ENCODE measurements around the gene ACR.

ACR gene

DNA sequence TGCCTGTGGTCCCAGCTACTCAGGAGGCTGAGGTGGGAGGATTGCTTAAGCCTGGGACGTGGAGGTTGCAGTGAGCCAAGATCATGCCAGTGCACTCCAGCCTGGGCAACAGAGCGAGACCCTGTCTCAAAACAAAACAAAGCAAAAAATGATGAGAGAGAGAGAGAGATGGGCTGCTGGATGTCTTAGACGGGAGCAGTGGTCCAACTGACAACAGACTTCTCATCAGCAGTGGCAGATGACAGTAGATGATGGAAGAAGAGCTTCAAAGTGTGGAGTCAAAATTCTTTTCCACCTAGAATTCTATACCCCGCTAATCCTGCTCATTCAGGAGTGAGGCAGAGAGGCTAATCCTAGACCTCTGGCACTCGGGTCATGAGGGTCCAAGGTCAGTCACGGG lies 29.0 kb upstream of the ACR start:
- no peak for TF ChIP-seq ZNF274 (IDR thresholded peaks at IDR 0.05; ENCODE audit: low read depth, low read length)

DNA sequence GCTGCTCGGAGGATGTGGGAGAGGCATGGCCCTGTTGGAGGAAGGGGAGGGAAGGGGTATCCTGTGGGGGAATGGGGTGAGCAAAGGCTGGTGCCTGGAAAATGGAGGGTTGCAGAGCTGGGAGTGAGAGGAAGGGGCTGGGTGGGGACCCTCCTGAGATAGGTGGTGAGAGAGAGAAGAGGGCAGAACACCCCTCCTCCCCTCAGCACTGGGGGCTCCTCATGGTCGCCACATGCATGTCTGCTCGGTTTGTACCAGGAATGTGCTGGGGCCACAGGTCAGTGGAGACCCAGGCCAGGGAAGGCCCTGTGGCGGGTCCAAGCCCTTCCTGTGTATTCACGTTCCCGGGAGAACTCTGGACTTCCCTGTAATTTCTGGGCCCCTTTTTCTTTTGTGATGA lies 27.8 kb upstream of the ACR start:
- no peak overlapping the region for H3K4me3 ChIP-seq (ENCODE audit: low read length)
- TF ChIP-seq ZNF274 (IDR thresholded peaks at IDR 0.05; ENCODE audit: low read depth, low read length), result no peak

More for the DNA sequence above, 29.0 kb upstream of the ACR start:
- H3K4me3 ChIP-seq (ENCODE audit: low read length), result no peak overlapping the region

DNA sequence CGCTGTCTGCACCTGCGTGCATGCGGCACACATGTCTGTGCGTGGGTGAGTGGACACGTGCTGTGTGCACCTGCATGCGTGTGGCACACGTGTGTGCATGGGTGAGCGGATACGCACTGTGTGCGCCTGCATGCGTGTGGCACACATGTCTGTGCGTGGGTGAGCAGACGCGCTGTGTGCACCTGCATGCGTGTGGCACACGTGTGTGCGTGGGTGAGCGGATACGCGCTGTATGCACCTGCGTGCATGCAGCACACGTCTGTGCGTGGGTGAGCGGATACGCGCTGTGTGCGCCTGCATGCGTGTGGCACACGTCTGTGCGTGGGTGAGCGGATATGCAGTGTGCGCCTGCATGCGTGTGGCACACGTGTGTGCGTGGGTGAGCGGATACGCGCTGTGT lies 27.1 kb upstream of the ACR start:
- no peak for TF ChIP-seq ZNF274 (IDR thresholded peaks at IDR 0.05; ENCODE audit: low read depth, low read length)
- no peak overlapping the region for H3K4me3 ChIP-seq (ENCODE audit: low read length)

DNA sequence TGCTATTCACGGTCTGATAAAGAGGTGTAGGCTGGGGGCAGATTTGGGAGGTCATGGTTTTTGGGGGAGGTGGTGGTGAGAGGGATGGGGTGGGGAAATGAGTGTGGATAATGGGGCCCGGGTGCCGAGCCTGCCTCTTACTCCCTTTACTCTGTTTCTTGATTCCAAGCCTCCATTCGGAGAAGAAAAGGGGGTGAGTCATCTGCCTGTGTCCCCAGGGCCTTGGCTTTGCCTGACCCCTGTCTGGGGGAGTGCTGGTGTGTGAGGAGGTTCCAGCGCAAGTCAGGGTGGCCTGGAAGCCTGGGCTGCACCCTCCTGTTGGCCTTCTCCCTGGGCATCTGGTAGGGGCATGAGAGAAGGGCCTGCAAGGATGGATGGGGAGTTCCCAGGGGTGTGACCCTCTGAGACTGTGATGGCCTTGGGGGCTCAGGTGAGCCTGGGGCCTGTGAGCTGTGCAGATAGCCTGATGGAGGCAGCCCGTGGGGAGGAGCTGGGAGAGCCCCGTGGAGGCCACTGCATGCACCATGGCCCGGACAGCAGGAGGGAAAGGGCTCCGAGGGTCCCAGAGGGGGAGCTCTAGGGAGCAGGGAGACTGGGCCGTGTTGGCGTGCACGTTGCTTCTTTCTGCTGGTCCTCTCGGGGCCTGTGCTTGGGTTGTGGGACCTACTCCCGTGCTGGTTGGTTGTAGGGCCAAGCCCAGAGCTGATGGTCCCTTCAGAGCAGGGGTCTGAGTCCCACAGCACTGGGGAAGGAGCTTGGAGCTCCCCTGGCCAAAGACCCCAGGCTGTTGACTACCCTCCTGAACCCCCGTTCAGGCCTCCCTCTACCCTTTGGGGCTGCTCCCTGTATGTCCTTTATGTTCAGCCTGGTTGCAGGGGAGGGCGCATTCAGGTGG lies 26.3 kb upstream of the ACR start:
- no peak for TF ChIP-seq ZNF274 (IDR thresholded peaks at IDR 0.05; ENCODE audit: low read depth, low read length)
- H3K4me3 ChIP-seq (ENCODE audit: low read length), result no peak overlapping the region

DNA sequence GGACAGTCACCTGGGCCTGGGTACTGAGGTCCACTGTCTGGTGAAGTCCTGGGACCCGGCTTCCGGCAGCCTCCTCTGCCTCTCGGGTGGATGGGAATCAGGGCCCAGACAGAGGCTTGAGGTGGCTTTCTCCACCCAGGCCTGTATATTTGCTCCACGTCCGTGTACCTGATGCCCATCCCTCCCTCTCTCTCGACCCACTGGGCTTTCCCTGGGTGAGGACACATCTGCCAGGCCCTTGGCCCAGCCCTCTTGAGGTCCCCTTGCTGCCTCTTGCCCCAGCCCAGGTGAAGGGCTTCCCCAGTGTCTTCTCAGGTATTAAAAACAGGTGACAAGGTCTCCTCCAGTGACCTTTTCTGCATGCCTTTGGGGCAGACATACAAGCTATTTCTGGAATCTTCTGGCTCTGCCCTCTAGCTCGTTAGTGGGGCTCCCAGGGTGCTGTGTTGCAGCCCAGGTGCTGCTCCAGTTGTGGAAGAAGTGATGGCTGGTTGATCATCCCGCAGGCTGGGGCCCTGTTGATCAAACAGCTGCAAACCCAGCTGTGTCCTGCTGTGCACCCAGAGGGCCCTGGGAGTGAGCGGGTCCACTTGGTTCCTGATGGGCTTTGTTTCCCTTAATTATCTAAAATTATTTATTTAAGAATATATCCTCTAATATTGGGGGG lies 25.5 kb upstream of the ACR start:
- H3K4me3 ChIP-seq (ENCODE audit: low read length), result no peak overlapping the region
- TF ChIP-seq ZNF274 (IDR thresholded peaks at IDR 0.05; ENCODE audit: low read depth, low read length), result no peak

DNA sequence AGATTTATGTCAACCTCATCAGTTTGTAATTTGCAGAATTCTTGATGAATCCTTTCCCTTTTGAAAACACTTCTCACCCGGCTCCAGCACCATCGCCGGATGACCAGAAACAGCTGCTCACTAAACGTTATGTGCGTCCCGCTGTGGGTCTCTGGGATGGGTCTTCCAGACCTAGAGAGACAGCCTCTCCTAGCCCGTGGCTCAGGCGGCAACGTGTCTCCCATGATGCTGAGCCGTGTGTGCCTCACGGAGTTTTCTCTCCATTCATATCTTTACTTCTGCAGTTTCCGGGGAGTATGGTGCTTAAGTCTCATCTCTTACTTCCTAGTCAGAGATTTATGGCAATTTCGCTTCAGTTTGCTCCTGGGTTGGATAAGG lies 25.0 kb upstream of the ACR start:
- no peak for TF ChIP-seq ZNF274 (IDR thresholded peaks at IDR 0.05; ENCODE audit: low read depth, low read length)
- no peak overlapping the region for H3K4me3 ChIP-seq (ENCODE audit: low read length)

DNA sequence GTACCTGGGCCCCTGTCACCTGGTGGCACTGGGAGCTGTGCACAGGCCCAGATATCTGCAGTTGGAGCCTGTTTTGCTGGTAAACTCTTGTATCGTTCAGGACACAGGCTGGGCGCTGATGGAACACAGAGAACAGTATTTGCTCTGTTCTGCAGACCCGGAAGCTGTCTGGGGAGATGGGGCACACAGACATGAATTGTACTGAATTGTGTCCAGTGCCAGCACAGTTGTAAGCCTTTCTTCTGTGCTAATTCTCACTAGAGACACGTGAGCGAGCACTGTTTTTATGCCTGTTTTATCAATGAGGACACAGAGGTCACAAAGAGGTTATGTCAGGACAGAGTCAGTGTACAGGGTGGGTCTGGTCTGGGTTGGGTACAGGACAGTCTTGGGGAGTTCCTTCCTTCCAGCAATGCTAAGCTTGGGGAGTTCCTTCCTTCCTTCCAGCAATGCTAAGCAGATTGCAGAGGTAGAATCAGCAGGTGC lies 24.4 kb upstream of the ACR start:
- TF ChIP-seq ZNF274 (IDR thresholded peaks at IDR 0.05; ENCODE audit: low read depth, low read length), result no peak

DNA sequence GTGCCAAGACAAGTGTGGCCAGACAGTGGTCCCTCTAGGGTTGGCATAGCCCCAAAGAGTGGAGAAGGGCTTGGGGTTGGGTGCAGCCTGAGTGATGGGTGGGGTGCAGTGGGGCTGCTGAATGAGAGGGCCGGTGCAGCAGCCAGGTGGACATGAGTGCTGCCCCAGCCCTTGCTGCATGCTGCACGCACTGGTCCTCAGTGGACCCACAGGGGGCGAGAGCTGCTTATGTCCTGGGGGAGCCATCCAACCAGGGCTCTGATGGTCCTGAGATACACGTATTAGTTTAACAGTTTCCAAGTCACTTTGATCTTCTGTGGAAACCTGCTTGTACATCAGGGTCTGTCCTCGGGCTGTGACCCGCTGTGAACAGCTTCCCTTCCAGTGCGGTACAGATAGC lies 23.9 kb upstream of the ACR start:
- no peak for TF ChIP-seq ZNF274 (IDR thresholded peaks at IDR 0.05; ENCODE audit: low read depth, low read length)
- no peak overlapping the region for H3K4me3 ChIP-seq (ENCODE audit: low read length)

More for the DNA sequence above, 24.4 kb upstream of the ACR start:
- no peak overlapping the region for H3K4me3 ChIP-seq (ENCODE audit: low read length)

DNA sequence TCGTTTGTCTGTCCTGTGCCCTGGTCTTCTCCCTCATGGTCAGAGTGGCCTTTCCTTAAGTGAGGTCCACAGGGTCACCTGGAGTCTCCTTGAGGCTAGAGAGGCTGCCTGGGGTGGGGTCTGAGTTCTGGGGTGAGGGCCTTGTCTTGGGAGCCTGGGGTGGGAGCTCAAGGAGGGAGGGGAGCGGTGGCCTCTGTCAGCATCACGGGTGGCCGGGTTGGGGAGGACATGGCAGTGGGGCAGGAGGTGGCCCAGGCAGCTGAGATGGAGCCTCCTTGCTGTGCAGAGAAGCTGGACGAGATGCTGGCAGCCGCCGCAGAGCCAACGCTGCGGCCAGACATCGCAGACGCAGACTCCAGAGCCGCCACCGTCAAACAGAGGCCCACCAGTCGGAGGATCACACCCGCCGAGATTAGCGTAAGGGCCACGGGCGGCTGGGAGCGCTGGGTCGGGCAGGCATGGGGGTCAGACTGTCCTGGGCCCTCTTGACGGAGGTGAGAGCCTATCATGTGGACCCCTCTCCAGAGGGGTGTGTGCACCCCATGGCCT lies 23.3 kb upstream of the ACR start:
- H3K4me3 ChIP-seq (ENCODE audit: low read length), result no peak overlapping the region
- no peak for TF ChIP-seq ZNF274 (IDR thresholded peaks at IDR 0.05; ENCODE audit: low read depth, low read length)

DNA sequence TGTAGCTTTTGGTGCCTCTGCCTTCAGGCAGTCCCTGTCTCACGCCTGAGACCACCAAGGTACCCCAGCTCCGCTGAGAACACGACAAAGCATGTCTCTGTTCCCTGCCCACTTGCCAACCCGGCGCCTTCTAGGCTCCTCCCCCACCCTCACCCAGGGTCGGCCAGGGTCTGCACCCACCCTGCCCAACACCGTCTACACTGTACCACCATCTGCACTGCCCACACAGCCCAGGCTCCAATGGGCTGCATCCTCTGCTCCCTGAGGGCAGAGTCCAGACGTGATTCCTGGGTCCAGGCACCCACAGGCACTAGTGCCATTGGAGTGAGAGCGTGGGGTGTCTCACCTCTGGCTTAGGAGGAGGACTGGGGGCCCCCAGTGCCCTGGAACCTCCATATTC lies 22.8 kb upstream of the ACR start:
- no peak overlapping the region for H3K4me3 ChIP-seq (ENCODE audit: low read length)
- TF ChIP-seq ZNF274 (IDR thresholded peaks at IDR 0.05; ENCODE audit: low read depth, low read length), result no peak

DNA sequence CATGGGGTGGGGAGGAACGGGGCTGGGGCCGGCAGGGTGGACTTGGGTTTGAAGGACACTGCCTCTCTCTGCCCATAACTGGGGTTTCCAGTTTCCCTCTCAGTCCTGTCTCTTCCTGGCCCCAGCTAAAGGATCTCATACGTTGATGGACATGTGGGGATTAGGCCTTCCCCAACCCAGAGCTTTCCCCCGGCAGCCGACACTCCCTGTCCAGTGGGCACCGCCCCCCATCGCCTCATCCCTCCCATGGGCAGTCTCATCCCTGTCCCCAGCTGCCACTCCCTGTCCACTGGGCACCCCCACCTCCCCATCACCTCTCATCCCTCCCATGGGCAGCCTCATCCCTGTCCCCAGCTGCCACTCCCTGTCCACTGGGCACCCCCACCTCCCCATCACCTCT lies 22.2 kb upstream of the ACR start:
- TF ChIP-seq ZNF274 (IDR thresholded peaks at IDR 0.05; ENCODE audit: low read depth, low read length), result no peak

DNA sequence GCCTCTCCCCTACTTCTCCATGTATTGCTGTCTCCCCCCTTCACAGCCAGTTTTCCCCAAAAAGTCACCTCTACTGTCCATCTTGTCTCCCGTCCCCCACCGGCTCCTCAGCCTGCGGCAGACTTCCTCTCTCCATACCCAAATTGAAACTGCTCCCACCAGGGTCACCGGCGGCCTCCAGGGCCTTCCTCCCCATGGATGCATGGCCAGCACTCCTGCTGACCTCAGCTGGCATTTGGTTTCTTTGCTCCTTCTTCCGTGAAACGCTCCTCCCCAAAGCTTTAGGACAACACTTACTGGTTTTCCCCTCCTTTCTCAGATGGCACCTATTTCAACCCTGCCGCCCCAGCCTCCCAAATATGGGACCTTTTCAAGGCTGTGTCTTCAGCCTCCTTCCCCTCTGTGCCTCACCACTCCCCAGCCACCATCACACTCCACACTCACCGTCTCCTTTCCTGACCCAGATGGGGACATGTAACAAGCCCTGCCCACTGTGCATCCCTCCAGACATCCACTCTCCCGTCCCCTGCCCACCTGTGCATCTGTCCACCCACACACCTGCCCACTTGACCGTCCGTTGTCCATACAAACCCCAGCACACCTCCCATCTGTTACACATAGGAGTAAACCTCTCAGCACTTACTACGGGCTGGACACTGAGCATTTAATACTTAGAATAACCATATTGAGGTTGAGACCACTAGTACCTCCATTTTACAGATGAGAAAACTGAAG lies 21.5 kb upstream of the ACR start:
- no peak for TF ChIP-seq ZNF274 (IDR thresholded peaks at IDR 0.05; ENCODE audit: low read depth, low read length)
- H3K4me3 ChIP-seq (ENCODE audit: low read length), result no peak overlapping the region

More for the DNA sequence above, 22.2 kb upstream of the ACR start:
- H3K4me3 ChIP-seq (ENCODE audit: low read length), result no peak overlapping the region

DNA sequence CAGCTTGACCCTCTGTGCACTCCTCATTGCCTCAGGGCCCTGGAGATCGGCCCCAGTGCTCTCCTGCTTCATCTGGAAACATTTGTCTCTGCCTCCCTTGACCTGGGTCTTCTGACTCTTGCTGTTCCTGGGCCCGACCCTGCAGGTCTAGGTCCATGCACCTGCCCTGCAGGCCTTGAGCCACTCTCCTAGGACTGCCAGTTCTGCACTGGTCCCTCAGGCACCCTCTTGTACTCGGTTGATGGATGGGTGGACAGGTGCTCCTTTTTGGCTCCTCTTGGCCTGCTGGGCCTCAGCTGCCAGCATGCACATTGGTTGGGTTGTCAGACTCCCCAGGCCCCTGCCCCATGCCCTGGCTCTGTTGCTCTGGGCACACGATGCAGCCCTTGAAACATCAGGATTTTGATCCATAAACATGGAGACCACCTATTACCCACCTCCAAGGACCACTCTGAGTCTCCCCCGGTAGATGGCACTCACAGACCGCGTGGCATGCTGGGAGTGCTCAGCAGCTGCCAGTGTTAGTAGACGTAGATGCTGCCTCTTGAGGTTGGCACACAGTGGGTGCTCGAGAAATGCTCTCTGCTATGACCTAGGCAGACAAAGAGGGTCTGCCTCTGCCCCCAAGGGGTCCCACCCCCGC lies 20.2 kb upstream of the ACR start:
- no peak overlapping the region for H3K4me3 ChIP-seq (ENCODE audit: low read length)
- no peak for TF ChIP-seq ZNF274 (IDR thresholded peaks at IDR 0.05; ENCODE audit: low read depth, low read length)

DNA sequence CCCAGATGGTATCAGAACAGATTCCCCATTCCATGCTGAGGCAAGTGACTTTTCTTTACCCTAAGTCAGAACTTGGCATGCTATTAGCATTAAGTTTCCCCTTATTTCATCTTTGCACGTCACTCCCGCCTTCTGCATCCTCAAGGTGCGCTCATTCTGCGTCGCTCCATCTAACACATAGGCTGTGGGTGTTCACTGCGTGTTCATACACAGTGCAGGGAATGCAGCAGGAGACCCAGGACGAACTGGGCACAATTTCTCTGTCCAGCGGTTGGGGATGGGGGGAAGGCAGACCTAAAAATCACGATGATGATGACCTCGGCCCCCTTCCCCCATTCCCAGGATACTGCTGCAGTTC lies 19.7 kb upstream of the ACR start:
- no peak overlapping the region for H3K4me3 ChIP-seq (ENCODE audit: low read length)
- TF ChIP-seq ZNF274 (IDR thresholded peaks at IDR 0.05; ENCODE audit: low read depth, low read length), result no peak

Measured in GM08714 (cell line).